HCT116 (cell line): Measurements from ENCODE around the gene BAIAP2L1. TPM values are rescaled to one million over a fixed set of nuclear protein-coding genes. Genes with fewer than 3 reads are reported as not detected.

Source experiments
- ATAC-seq: fragments of 200-7000 bp; cut with Tn5 transposase; 2 replicates; pipeline ENCODE4 v1.9.1; 2020; ENCODE audit warnings: mild to moderate bottlenecking, moderate library complexity
- BruUV-seq: library from RNA; stranded (reverse); fragments of 400-500 nt; replicated peaks from 2 replicates; lab custom pipeline; 2021; lab: Mats Ljungman, UMichigan
- CTCF ChIA-PET: fragments of 300-600 bp; sonication (Branson Sonifier 250); formaldehyde crosslinking; loops from one replicate; lab custom pipeline; 2021; ENCODE audit warnings: antibody characterized with exemption; lab: Charles Lee
- POLR2A ChIA-PET: fragments of 300-600, 350-600 bp; sonication (Branson Sonifier 250); formaldehyde crosslinking; loops from one replicate; lab custom pipeline; 2021; ENCODE audit warnings: antibody characterized with exemption; lab: Charles Lee
- RAD21 ChIA-PET, 2 experiments: fragments of 300-600 bp; sonication (Branson Sonifier 250); formaldehyde crosslinking; loops; one replicate each; lab custom pipeline; 2023; ENCODE audit warnings: low total read pairs in 2 of 2; ENCODE audit not compliant: uncharacterized antibody in 2 of 2, unreplicated experiment in 2 of 2, low non-redundant PET in 1 of 2; lab: Charles Lee
- DNase-seq: peaks from one replicate; pipeline ENCODE4 v3.0.0-alpha.2; 2010; ENCODE audit warnings: low read depth, low spot score
- H2AFZ ChIP-seq: fragments of 200-600 bp; shearing (Covaris generic), sonication (generic); 2 replicates; pipeline ENCODE4 v1.6.1; 2017; ENCODE audit warnings: low read depth, mixed run types, mixed read lengths, antibody characterized with exemption, low read length; ENCODE audit not compliant: poor library complexity, severe bottlenecking
- H3K27ac ChIP-seq: 2 replicates; pipeline ENCODE4 v1.5.1; 2012; ENCODE audit warnings: low read depth, low read length
- H3K27me3 ChIP-seq: fragments of 200-600 bp; sonication (generic); 2 replicates; pipeline ENCODE4 v1.6.1; 2016; ENCODE audit warnings: mixed run types, low read length, mixed read lengths; ENCODE audit not compliant: insufficient read depth
- H3K36me3 ChIP-seq, 2 experiments: fragments of 200-500 bp in 1 of 2; fragments of 200-600 bp in 1 of 2; sonication (Bioruptor generic) in 1 of 2; sonication (generic) in 1 of 2; 2 replicates each; pipeline versions ENCODE4 v1.5.1 to v1.6.1; 2014 to 2016; ENCODE audit warnings: low read length in 2 of 2, inconsistent platforms in 1 of 2, mixed read lengths in 1 of 2, mixed run types in 1 of 2; ENCODE audit not compliant: insufficient read depth in 2 of 2, control insufficient read depth in 1 of 2
- H3K4me1 ChIP-seq, 2 experiments: fragments of 200-600 bp in 1 of 2; sonication (generic) in 1 of 2; 2 replicates each; pipeline versions ENCODE4 v1.5.1 to v1.6.1; 2012 to 2017; ENCODE audit warnings: low read length in 2 of 2, inconsistent platforms in 1 of 2, mild to moderate bottlenecking in 1 of 2, mixed read lengths in 1 of 2, mixed run types in 1 of 2, moderate library complexity in 1 of 2; ENCODE audit not compliant: insufficient read depth in 2 of 2, control insufficient read depth in 1 of 2
- H3K4me2 ChIP-seq: fragments of 200-600 bp; sonication (generic); 2 replicates; pipeline ENCODE4 v1.6.1; 2017; ENCODE audit warnings: mixed run types, low read length, mixed read lengths
- H3K4me3 ChIP-seq, 2 experiments: fragments of 200-600 bp in 1 of 2; sonication (generic) in 1 of 2; replicated peaks in 1 of 2; 2 replicates each; pipeline ENCODE4 v1.5.1; 2011 to 2016; ENCODE audit warnings: low read length in 2 of 2, control low read depth in 1 of 2, low read depth in 1 of 2, mild to moderate bottlenecking in 1 of 2, mixed read lengths in 1 of 2, mixed run types in 1 of 2
- H3K79me2 ChIP-seq: fragments of 200-600 bp; sonication (generic); 2 replicates; pipeline ENCODE4 v1.6.1; 2017; ENCODE audit warnings: mild to moderate bottlenecking, mixed run types, low read length, moderate library complexity, mixed read lengths; ENCODE audit not compliant: insufficient read depth
- H3K9ac ChIP-seq: fragments of 200-600 bp; sonication (generic); 2 replicates; pipeline ENCODE4 v1.6.1; 2016; ENCODE audit warnings: low read length, mixed read lengths
- H3K9me2 ChIP-seq: fragments of 200-600 bp; sonication (generic), shearing (Covaris generic); 2 replicates; pipeline ENCODE4 v1.6.1; 2017; ENCODE audit warnings: mixed run types, mild to moderate bottlenecking, moderate library complexity; ENCODE audit not compliant: insufficient read depth
- H3K9me3 ChIP-seq, 2 experiments: fragments of 200-500 bp in 1 of 2; fragments of 200-600 bp in 1 of 2; sonication (Bioruptor generic) in 1 of 2; sonication (generic) in 1 of 2; 2 replicates each; pipeline ENCODE4 v1.6.1; 2014 to 2017; ENCODE audit warnings: low read length in 2 of 2, mixed read lengths in 2 of 2, inconsistent platforms in 1 of 2, low read depth in 1 of 2, mild to moderate bottlenecking in 1 of 2, mixed run types in 1 of 2, moderate library complexity in 1 of 2; ENCODE audit not compliant: control insufficient read depth in 1 of 2, insufficient read depth in 1 of 2
- H4K20me1 ChIP-seq: fragments of 200-600 bp; sonication (generic), shearing (Covaris generic); 2 replicates; pipeline ENCODE4 v1.6.1; 2017; ENCODE audit warnings: mixed run types, mild to moderate bottlenecking, moderate library complexity; ENCODE audit not compliant: insufficient read depth
- RAD21 ChIP-seq: IDR thresholded peaks from 2 replicates; pipeline ENCODE4 v1.6.1; 2012; ENCODE audit warnings: low read depth, mild to moderate bottlenecking
- intact Hi-C: fragments of 100-400 bp; cut with micrococcal nuclease; formaldehyde crosslinking; loops from 2 replicates; pipeline ENCODE4 v1.10.0; 2022
- total RNA-seq: library from RNA; stranded (reverse); gene quantifications from one replicate; pipeline ENCODE4 v1.2.1, GENCODE V29; 2021; ENCODE audit not compliant: unreplicated experiment
- TF ChIP-seq, protein P1 (sequence below), 3 experiments: fragments of 200-600 bp in 1 of 3; sonication (generic) in 1 of 3; IDR thresholded peaks in 2 of 3; conservative IDR thresholded peaks in 1 of 3; 2 replicates each; pipeline ENCODE4 v1.5.1; 2012 to 2017; ENCODE audit warnings: low read depth in 2 of 3, low read length in 2 of 3, antibody characterized with exemption in 1 of 3, borderline replicate concordance in 1 of 3, control low read depth in 1 of 3, mild to moderate bottlenecking in 1 of 3, mixed read lengths in 1 of 3, mixed run types in 1 of 3, moderate library complexity in 1 of 3; ENCODE audit not compliant: insufficient read depth in 1 of 3
- TF ChIP-seq, protein P2 (sequence below): IDR thresholded peaks from 2 replicates; pipeline ENCODE4 v1.6.1; 2012

BAIAP2L1 gene
- total RNA-seq, 1 experiment from 2014 or later, result 61.2 TPM

DNA sequence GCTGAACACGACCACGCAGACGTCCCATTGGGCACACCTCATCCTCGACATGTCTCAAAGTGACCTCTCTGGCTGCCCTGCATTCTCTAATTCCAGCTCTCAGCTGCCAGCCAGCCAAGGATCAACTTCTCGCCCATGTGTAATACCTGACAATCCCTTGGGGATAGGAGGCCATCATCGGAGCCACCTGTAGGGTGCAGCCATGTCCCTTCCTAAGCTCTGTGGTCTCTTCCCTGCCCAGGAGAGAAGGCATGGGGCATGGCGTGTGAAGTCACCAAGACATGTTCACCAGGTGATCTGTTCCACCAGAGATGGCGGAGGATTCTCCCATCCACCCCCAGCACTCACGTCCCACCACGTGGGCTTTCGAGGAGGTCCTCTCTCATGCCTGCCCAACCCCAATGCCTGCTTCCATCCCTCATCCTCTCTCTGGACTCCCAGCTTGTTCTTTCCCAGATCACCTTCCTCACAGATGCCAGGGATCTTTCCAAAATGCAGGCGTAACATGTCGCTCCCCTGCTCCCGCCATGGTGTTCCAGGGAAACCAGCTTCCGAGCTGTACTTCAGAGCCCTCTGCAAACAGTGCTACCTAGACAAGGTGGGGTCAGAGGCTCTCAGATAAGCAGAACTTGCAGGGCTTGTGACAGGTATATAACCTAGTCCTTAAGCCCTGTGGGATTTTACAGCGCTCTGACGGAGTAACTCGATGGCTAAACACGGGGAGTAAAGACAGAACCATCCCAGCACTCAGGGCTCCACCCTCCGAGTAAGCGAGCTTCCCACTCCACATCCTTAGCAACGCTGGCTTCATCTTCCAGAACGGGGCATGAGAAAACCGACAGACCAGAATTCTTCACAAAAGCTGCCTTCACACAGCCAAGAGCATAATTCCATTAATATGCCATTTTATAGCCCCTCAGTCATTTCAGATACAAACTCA, 78.3 kb downstream of the BAIAP2L1 start:
- Histone ChIP-seq H3K27ac (no peak overlapping the region), H3K4me3 (no peak overlapping the region), H3K4me1 (no peaks in the 10 kb centered on the region), H3K36me3 (peaks cover 0 to under 1% of the 10 kb centered on the region in 2 experiments; a peak in 1 of 4 replicates), H2AFZ (no peak overlapping the region), H4K20me1 (peaks cover 4% of the 10 kb centered on the region; the same call in 1 of the 2 replicates), H3K9me3 (no peaks in the 10 kb centered on the region), H3K9me2 (no peaks in the 10 kb centered on the region), H3K79me2 (peaks cover 55% of the 10 kb centered on the region), H3K27me3 (no peaks in the 10 kb centered on the region), H3K9ac (no peak overlapping the region), H3K4me2 (no peak overlapping the region)
- peak; percentile 59 for TF ChIP-seq RAD21
- TF ChIP-seq, protein P1, sequence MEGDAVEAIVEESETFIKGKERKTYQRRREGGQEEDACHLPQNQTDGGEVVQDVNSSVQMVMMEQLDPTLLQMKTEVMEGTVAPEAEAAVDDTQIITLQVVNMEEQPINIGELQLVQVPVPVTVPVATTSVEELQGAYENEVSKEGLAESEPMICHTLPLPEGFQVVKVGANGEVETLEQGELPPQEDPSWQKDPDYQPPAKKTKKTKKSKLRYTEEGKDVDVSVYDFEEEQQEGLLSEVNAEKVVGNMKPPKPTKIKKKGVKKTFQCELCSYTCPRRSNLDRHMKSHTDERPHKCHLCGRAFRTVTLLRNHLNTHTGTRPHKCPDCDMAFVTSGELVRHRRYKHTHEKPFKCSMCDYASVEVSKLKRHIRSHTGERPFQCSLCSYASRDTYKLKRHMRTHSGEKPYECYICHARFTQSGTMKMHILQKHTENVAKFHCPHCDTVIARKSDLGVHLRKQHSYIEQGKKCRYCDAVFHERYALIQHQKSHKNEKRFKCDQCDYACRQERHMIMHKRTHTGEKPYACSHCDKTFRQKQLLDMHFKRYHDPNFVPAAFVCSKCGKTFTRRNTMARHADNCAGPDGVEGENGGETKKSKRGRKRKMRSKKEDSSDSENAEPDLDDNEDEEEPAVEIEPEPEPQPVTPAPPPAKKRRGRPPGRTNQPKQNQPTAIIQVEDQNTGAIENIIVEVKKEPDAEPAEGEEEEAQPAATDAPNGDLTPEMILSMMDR (IDR thresholded peaks at IDR 0.05 in 2 of 3, conservative IDR thresholded peaks at IDR 0.05 in 1 of 3; ENCODE audit: borderline replicate concordance in 1 of 3, insufficient read depth in 1 of 3, low read depth in 2 of 3, low read length in 2 of 3), result peak; percentile 24 to 30 (median 24); a peak in 3 of 6 replicates
- TF ChIP-seq, protein P2, sequence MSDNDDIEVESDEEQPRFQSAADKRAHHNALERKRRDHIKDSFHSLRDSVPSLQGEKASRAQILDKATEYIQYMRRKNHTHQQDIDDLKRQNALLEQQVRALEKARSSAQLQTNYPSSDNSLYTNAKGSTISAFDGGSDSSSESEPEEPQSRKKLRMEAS, result no peak
- intact Hi-C loops, result loop anchor here (1.0 kb wide), 1 partner anchor 79 kb away; the partner anchor contains the start of gene BAIAP2L1
- RAD21 ChIA-PET, result interaction anchor here in 1 of 2 experiments (1.5 kb wide), 1 partner anchor 78 kb away, joined by 5 read pairs; the partner anchor contains the start of gene BAIAP2L1
- POLR2A ChIA-PET, result no interaction called here
- no peak for DNase-seq
- CTCF ChIA-PET, result interaction anchor here (0.5 to 1.2 kb wide), 2 partner anchors 78 to 111 kb away, joined by 3 to 6 read pairs; partner anchors contain the start of gene BAIAP2L1
- ATAC-seq, result peak; percentile 77
- BruUV-seq, result TSS peak; percentile 28
